Body of pancreas (tissue), 4 donors: Measurements from ENCODE around the gene CAMK1D.

Source experiments
- CTCF ChIP-seq, 7 experiments: fragments of 450-650 bp in 4 of 7; fragments of 200-600 bp in 3 of 7; sonication (generic) in 3 of 7; IDR thresholded peaks; one replicate each; pipeline ENCODE4 v1.5.1; 2016 to 2019; ENCODE audit warnings: antibody characterized with exemption in 7 of 7
- POLR2A ChIP-seq, 3 donors: fragments of 450-650 bp; IDR thresholded peaks; one replicate each; pipeline ENCODE4 v1.6.1; 2016; ENCODE audit warnings: antibody characterized with exemption in 3 of 3, mild to moderate bottlenecking in 2 of 3

- TF ChIP-seq CTCF (IDR thresholded peaks at IDR 0.05) (no peak), POLR2A (IDR thresholded peaks at IDR 0.05) (no peak)
Observed at GRCh38 chr10:12644380-12645144, 295.2 kb downstream of the CAMK1D start.
